ACC112 (cell line): ENCODE data around the gene P4HB.

Experiments used
- H2AFZ ChIP-seq: fragments of 200-600 bp; sonication (generic); one replicate; pipeline ENCODE4 v1.6.0; 2017; ENCODE audit warnings: antibody characterized with exemption, low read length; ENCODE audit not compliant: unreplicated experiment
- H3K27ac ChIP-seq: fragments of 200-600 bp; sonication (generic); 2 replicates; pipeline ENCODE4 v1.5.1; 2014; ENCODE audit warnings: low read depth, mild to moderate bottlenecking, antibody characterized with exemption, low read length, moderate library complexity
- H3K27me3 ChIP-seq: fragments of 200-600 bp; sonication (generic); 2 replicates; pipeline ENCODE4 v1.6.1; 2014; ENCODE audit warnings: mild to moderate bottlenecking, antibody characterized with exemption, low read length, moderate library complexity, mixed read lengths; ENCODE audit not compliant: insufficient read depth
- H3K36me3 ChIP-seq: fragments of 200-600 bp; sonication (generic); 2 replicates; pipeline ENCODE4 v1.6.1; 2016; ENCODE audit warnings: mild to moderate bottlenecking, antibody characterized with exemption, low read length, moderate library complexity, mixed read lengths; ENCODE audit not compliant: insufficient read depth
- H3K4me1 ChIP-seq: fragments of 200-600 bp; sonication (generic); one replicate; pipeline ENCODE4 v1.6.1; 2016; ENCODE audit warnings: low read length, mixed read lengths; ENCODE audit not compliant: insufficient read depth, unreplicated experiment, control insufficient read depth
- H3K4me3 ChIP-seq: fragments of 200-600 bp; sonication (generic); 2 replicates; pipeline ENCODE4 v1.5.1; 2014; ENCODE audit warnings: mild to moderate bottlenecking, low read depth, low read length
- H3K79me2 ChIP-seq: fragments of 200-600 bp; sonication (generic); one replicate; pipeline ENCODE4 v1.6.0; 2016; ENCODE audit warnings: low read length; ENCODE audit not compliant: control insufficient read depth, unreplicated experiment, insufficient read depth

Gene P4HB

DNA sequence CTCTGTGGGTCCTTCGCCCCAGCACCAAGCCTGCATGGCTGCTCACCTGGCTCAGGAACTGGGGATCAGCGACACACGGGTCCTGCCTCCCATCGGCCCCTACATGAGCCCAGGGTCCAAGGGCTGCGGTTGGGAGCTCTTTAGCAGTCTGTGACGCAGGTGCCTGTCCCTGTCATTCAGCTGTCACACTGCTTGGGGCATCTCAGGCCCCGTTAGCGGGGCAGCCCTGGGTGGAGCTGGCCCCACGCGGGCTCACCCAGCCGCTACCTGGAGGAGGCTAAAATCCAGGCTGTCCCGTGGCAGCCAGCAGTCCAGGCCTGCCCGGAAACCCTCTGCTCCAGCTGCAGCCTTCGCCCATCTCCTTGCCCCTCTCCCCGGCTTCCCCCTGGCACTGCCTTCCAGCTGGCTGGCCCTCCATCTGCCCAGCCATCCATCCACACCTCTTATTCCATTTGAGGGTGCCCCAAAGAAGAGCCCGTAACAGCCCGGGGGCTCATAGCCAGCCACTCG lies 53.1 kb downstream of the P4HB start:
- H3K27ac ChIP-seq, result no peak overlapping the region
- no peak overlapping the region for H3K4me3 ChIP-seq
- no peaks in the 10 kb centered on the region for H3K4me1 ChIP-seq
- H2AFZ ChIP-seq, result no peak overlapping the region
- H3K79me2 ChIP-seq, result no peaks in the 10 kb centered on the region
- no peaks in the 10 kb centered on the region for H3K36me3 ChIP-seq
- peaks cover 73% of the 10 kb centered on the region for H3K27me3 ChIP-seq

GRCh38 chr17:81806461-81807209 lies 53.7 kb downstream of the P4HB start:
- Histone ChIP-seq H3K36me3 (no peaks in the 10 kb centered on the region), H3K27me3 (peaks cover 79% of the 10 kb centered on the region), H3K79me2 (no peaks in the 10 kb centered on the region), H3K4me1 (no peaks in the 10 kb centered on the region), H3K4me3 (no peak overlapping the region), H2AFZ (no peak overlapping the region), H3K27ac (no peak overlapping the region)

DNA sequence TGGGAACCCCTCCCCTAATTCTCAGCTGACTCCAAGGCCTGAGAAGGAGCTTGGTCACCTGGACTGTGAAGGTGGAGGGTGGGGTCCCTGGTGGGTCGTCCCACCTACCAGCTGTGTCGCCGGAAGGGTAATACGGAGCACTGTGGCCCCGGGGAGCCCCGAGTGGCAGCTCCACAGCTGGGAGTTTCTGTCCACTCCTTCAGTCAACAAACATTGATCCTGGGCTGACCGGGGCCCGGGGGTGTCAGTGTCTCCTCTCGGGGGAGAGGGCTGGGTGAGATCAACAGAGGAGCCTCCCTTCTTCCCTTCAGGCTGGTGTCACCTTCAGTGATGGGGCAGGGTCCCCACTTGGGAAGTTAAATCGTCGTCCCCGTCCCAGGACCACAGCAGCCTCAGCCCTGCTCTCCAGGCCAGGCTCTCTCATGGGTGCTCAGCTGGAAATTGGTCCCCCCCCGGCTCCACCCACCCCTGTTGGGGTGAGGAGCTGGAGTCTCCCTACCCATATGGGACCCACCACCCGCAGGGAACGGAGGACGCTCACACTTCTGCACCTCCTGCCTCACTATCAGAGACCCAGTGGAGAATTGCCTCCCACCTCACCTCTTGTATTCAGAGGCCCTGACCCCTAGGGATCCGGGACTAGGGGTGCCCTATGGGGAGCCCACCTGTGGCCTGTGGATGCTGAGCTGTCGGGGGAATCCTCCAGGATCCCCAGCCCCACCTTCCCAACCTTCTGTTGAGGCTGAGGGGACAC lies 54.5 kb downstream of the P4HB start:
- H2AFZ ChIP-seq, result no peak overlapping the region
- H3K27ac ChIP-seq, result no peak overlapping the region
- H3K36me3 ChIP-seq, result no peaks in the 10 kb centered on the region
- no peaks in the 10 kb centered on the region for H3K4me1 ChIP-seq
- H3K79me2 ChIP-seq, result no peaks in the 10 kb centered on the region
- no peak overlapping the region for H3K4me3 ChIP-seq
- peaks cover 86% of the 10 kb centered on the region for H3K27me3 ChIP-seq

- Histone ChIP-seq H3K27ac (no peak overlapping the region), H3K27me3 (peaks cover 94% of the 10 kb centered on the region), H3K4me3 (no peak overlapping the region), H2AFZ (no peak overlapping the region), H3K4me1 (no peaks in the 10 kb centered on the region), H3K79me2 (no peaks in the 10 kb centered on the region), H3K36me3 (no peaks in the 10 kb centered on the region)
Measured at GRCh38 chr17:81804559-81805399, 55.6 kb downstream of the P4HB start.

DNA sequence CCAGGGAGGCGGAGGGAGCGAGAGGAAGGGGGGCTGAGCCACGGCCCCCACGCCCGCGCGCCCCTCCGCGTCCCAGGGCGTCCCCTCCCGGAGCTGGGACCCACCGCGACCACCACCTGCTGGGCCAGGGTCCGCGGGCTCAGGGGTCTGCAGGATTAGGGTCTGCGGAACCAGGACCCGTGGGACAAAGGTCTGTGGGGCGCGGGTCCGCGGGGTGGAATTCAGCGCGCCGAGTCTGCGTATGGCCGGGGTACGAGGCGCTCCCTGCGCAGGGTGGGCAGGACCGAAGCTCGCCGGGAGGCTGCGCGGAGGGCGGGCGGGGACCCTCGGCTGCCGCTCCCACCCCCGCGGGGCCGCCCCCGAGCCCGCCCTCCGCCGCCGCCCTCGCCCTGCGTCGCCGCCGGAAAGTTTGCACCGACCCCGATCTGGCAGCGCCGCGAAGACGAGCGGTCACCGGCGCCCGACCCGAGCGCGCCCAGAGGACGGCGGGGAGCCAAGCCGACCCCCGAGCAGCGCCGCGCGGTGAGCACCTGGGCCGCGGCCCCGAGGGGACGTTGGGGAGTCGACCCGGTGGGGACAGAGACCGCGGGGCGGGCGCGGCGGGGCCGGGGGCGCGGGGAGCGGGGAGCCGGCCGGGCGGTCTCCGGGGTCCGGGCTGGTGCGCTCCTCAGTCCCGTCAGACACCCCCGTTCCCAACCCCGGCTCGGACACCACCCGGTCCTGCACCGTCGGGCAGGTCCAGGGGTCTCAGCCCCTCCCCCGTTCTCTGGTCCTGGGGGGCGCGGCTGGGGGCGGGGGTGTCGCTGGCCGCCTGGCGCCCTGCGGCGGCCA lies 56.4 kb downstream of the P4HB start, which contains the start of gene GCGR:
Gene GCGR, plus strand, starts transcription at position 423 of the 831 bp plus-strand sequence. CDS start 4,869 bp downstream, outside the sequence.
- no peaks in the 10 kb centered on the region for H3K36me3 ChIP-seq
- H3K27me3 ChIP-seq, result peaks cover 88% of the 10 kb centered on the region
- H3K79me2 ChIP-seq, result no peaks in the 10 kb centered on the region
- H3K27ac ChIP-seq, result no peak within 1 kb of the TSS
- no peak within 1 kb of the TSS for H3K4me3 ChIP-seq
- no peak within 1 kb of the TSS for H2AFZ ChIP-seq
- no peaks in the 10 kb centered on the region for H3K4me1 ChIP-seq

- no peaks in the 10 kb centered on the region for H3K36me3 ChIP-seq
- no peak overlapping the region for H2AFZ ChIP-seq
- no peaks in the 10 kb centered on the region for H3K4me1 ChIP-seq
- H3K4me3 ChIP-seq, result no peak overlapping the region
- H3K27me3 ChIP-seq, result peaks cover 84% of the 10 kb centered on the region
- H3K27ac ChIP-seq, result no peak overlapping the region
- H3K79me2 ChIP-seq, result no peaks in the 10 kb centered on the region
Measured at GRCh38 chr17:81802856-81803643, 57.3 kb downstream of the P4HB start.

DNA sequence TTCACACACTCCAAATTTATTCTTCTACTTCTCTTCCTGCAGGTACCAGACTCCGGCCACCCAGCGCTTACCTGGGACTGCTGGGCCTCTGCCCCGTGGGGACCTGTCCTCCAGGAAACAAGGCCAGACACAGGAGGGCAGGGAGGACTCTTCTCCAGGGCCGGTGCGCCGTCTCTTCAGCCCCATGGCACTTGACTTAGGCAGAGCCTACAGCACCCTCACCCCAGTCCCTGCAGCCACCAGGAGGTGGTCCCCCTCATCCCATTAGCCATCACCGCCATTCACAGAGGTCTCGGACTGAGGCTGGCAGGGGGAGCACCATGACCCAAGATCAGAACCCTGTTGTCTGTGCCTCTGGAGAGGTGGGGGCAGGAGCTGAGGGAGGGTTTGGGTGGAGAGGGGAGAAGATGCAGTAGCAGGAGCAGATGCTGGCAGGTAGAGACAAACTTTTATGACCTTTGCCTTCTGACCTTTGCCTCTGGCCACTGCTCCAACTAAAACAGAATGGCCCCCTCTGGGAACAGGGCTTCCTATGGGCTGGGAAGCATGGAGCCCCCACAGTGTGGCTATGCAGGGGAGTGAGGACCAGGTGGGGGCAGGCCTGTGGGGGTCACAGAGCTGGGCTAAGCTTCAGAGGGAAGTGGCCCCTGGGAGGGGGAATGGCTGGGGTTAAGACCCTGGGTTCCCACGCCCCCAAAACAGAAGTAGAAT lies 58.1 kb downstream of the P4HB start:
- Histone ChIP-seq H3K36me3 (no peaks in the 10 kb centered on the region), H3K27me3 (peaks cover 75% of the 10 kb centered on the region), H3K79me2 (no peaks in the 10 kb centered on the region), H2AFZ (no peak overlapping the region), H3K4me1 (no peaks in the 10 kb centered on the region), H3K4me3 (no peak overlapping the region), H3K27ac (no peak overlapping the region)

- Histone ChIP-seq H3K27me3 (peaks cover 66% of the 10 kb centered on the region), H2AFZ (no peak overlapping the region), H3K27ac (no peak overlapping the region), H3K4me1 (no peaks in the 10 kb centered on the region), H3K79me2 (no peaks in the 10 kb centered on the region), H3K4me3 (no peak overlapping the region), H3K36me3 (no peaks in the 10 kb centered on the region)
Measured at GRCh38 chr17:81801327-81801726, 59.0 kb downstream of the P4HB start.

GRCh38 chr17:81794509-81794908 lies 65.8 kb downstream of the P4HB start:
- Histone ChIP-seq H3K79me2 (no peaks in the 10 kb centered on the region), H3K27ac (no peak overlapping the region)

More at GRCh38 chr17:81794509-81794908, 65.8 kb downstream of the P4HB start:
- Histone ChIP-seq H3K36me3 (no peaks in the 10 kb centered on the region), H3K27me3 (no peaks in the 10 kb centered on the region), H3K4me3 (no peak overlapping the region), H3K4me1 (no peaks in the 10 kb centered on the region), H2AFZ (no peak overlapping the region)
